Glutamatergic neuron (in vitro differentiated cells): Measurements from ENCODE around the gene ZNF474. TPM values are rescaled to one million over a fixed set of nuclear protein-coding genes. Genes with fewer than 3 reads are reported as not detected.

Experiments
- DNase-seq: peaks from one replicate; pipeline ENCODE4 v3.0.0; 2022
- H3K27ac Mint-ChIP-seq: one replicate; pipeline ENCODE4 v1.8.0; 2020; ENCODE audit warnings: mild to moderate bottlenecking, mixed read lengths, inconsistent platforms; ENCODE audit not compliant: unreplicated experiment
- H3K27me3 Mint-ChIP-seq: one replicate; pipeline ENCODE4 v1.8.0; 2020; ENCODE audit warnings: mild to moderate bottlenecking, moderate library complexity, mixed read lengths, inconsistent platforms; ENCODE audit not compliant: unreplicated experiment
- H3K36me3 Mint-ChIP-seq: one replicate; pipeline ENCODE4 v1.8.0; 2020; ENCODE audit warnings: mild to moderate bottlenecking, mixed read lengths, inconsistent platforms; ENCODE audit not compliant: unreplicated experiment
- H3K4me1 Mint-ChIP-seq: one replicate; pipeline ENCODE4 v1.8.0; 2020; ENCODE audit warnings: mild to moderate bottlenecking, low read depth, mixed read lengths, inconsistent platforms; ENCODE audit not compliant: unreplicated experiment
- H3K4me3 Mint-ChIP-seq: one replicate; pipeline ENCODE4 v1.8.0; 2020; ENCODE audit warnings: mild to moderate bottlenecking, mixed read lengths, inconsistent platforms; ENCODE audit not compliant: unreplicated experiment
- H3K9me3 Mint-ChIP-seq: one replicate; pipeline ENCODE4 v1.8.0; 2020; ENCODE audit warnings: mild to moderate bottlenecking, moderate library complexity, mixed read lengths, inconsistent platforms; ENCODE audit not compliant: unreplicated experiment
- CTCF ChIP-seq: fragments of 200-600 bp; sonication (generic); IDR thresholded peaks from one replicate; pipeline ENCODE4 v1.5.0; 2021; ENCODE audit not compliant: partially characterized antibody, unreplicated experiment
- total RNA-seq: library from RNA; stranded (reverse); fragmentation: NEBNext Ultra II Directional; extraction: Animal tissue kit (Norgen Biotek cat#: 25700); gene quantifications from one replicate; pipeline ENCODE4 v1.2.1, GENCODE V29; 2021; ENCODE audit not compliant: unreplicated experiment

Gene ZNF474
- total RNA-seq, 1 donor from 2014 or later = 0.64 TPM

DNA sequence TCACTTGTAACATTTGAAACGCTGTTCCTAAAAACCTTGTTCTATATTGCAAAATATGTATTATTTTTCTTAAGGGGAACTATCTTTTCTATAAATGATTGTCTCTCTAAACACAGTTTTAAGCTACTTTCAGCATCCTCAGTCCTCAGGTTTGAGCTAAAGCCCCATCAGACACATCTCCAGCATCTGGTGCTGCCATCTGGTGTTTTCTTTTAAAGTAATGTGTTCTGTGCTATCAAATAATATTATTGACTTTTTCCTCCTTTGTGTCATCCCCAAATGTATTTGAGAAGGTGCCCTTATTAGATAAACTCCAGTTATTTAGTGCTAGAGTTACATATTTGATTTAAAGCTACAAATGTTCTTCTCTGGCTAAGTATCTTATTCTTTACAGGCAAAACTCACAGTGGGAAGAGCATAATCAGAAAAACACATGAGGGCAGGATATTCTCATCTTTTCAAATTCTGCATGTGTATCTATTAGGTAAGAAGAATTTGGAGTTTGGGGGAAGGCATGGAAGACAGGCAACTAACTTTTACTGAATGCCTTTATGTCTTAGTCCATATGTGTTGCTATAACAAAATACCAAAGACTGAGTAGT, 27.5 kb downstream of the ZNF474 start:
- Mint-ChIP-seq H3K27me3 (no peaks in the 10 kb centered on the region), H3K4me1 (peaks cover 12% of the 10 kb centered on the region), H3K36me3 (no peaks in the 10 kb centered on the region), H3K9me3 (no peaks in the 10 kb centered on the region), H3K4me3 (peak overlapping the region; percentile 25), H3K27ac (peak overlapping the region; percentile 80)
- peak; percentile 38 for DNase-seq
- TF ChIP-seq CTCF = no peak

- no peak for DNase-seq
- Mint-ChIP-seq H3K4me1 (peaks cover 12% of the 10 kb centered on the region), H3K4me3 (no peak overlapping the region), H3K9me3 (no peaks in the 10 kb centered on the region), H3K36me3 (no peaks in the 10 kb centered on the region), H3K27ac (no peak overlapping the region), H3K27me3 (no peaks in the 10 kb centered on the region)
- no peak for TF ChIP-seq CTCF
Observed at GRCh38 chr5:122162100-122162638, 32.8 kb downstream of the ZNF474 start.

- H3K36me3 Mint-ChIP-seq = no peaks in the 10 kb centered on the region
Observed at GRCh38 chr5:122163121-122164069, 34.0 kb downstream of the ZNF474 start.

GRCh38 chr5:122164070-122164435, 34.7 kb downstream of the ZNF474 start:
- no peak for TF ChIP-seq CTCF

More at GRCh38 chr5:122163121-122164069, 34.0 kb downstream of the ZNF474 start:
- Mint-ChIP-seq H3K4me3 (peak overlapping the region; percentile 11), H3K4me1 (peaks cover 11% of the 10 kb centered on the region), H3K27me3 (no peaks in the 10 kb centered on the region), H3K27ac (no peak overlapping the region), H3K9me3 (no peaks in the 10 kb centered on the region)
- no peak for TF ChIP-seq CTCF
- DNase-seq = no peak

More at GRCh38 chr5:122164070-122164435, 34.7 kb downstream of the ZNF474 start:
- Mint-ChIP-seq H3K9me3 (no peaks in the 10 kb centered on the region), H3K4me3 (peak overlapping the region; percentile 11), H3K36me3 (no peaks in the 10 kb centered on the region), H3K27me3 (no peaks in the 10 kb centered on the region), H3K27ac (no peak overlapping the region), H3K4me1 (peaks cover 11% of the 10 kb centered on the region)
- DNase-seq = no peak
